GM19238 (cell line): ENCODE data around the gene AK1.

Experiments used
- DNase-seq: peaks from one replicate; pipeline ENCODE4 v3.0.0; 2011; ENCODE audit warnings: low spot score; ENCODE audit not compliant: insufficient read length

The AK1 gene

GRCh38 chr9:127909839-127910273, 32.4 kb upstream of the AK1 start:
- no peak for DNase-seq

GRCh38 chr9:127908660-127908926, 31.1 kb upstream of the AK1 start:
- no peak for DNase-seq

GRCh38 chr9:127907867-127908659, 30.6 kb upstream of the AK1 start:
- DNase-seq: no peak

GRCh38 chr9:127905788-127906191, 28.3 kb upstream of the AK1 start:
- DNase-seq: no peak

- DNase-seq: no peak
Observed at GRCh38 chr9:127905004-127905728, 27.7 kb upstream of the AK1 start.

GRCh38 chr9:127904561-127905003, 27.1 kb upstream of the AK1 start:
- no peak for DNase-seq

GRCh38 chr9:127903557-127904475, 26.3 kb upstream of the AK1 start:
- peak; percentile 55 for DNase-seq

GRCh38 chr9:127899128-127899943, 21.9 kb upstream of the AK1 start, which contains the start of gene ST6GALNAC6:
Gene ST6GALNAC6 (minus strand): TSS chr9:127899603. CDS start chr9:127897981, 1,622 bp downstream.
- DNase-seq: peak; percentile 92

GRCh38 chr9:127898433-127899127, 21.1 kb upstream of the AK1 start:
- DNase-seq: no peak

- no peak for DNase-seq
Observed at GRCh38 chr9:127897193-127897692, 19.8 kb upstream of the AK1 start.

GRCh38 chr9:127896395-127897192, 19.1 kb upstream of the AK1 start:
- DNase-seq: no peak

- DNase-seq: no peak
Observed at GRCh38 chr9:127895811-127896210, 18.3 kb upstream of the AK1 start.

- DNase-seq: no peak
Observed at GRCh38 chr9:127893392-127893791, 15.9 kb upstream of the AK1 start.

GRCh38 chr9:127892831-127893230, 15.4 kb upstream of the AK1 start:
- no peak for DNase-seq

GRCh38 chr9:127890053-127890452, 12.6 kb upstream of the AK1 start:
- no peak for DNase-seq

- no peak for DNase-seq
Observed at GRCh38 chr9:127887792-127888191, 10.3 kb upstream of the AK1 start.

GRCh38 chr9:127886401-127886972, 9.0 kb upstream of the AK1 start:
- no peak for DNase-seq

- DNase-seq: no peak
Observed at GRCh38 chr9:127885508-127886281, 8.2 kb upstream of the AK1 start.
